Stimulated activated CD8-positive, alpha-beta memory T cell treated with anti-CD3 and anti-CD28 coated beads, Interleukin-12 subunit alpha, Interleukin-12 subunit beta, amount 100 ng/mL, for 24 hours (primary cell): ENCODE results near the gene NACC2.

Experiments used
- DNase-seq: peaks from one replicate; pipeline ENCODE4 v3.0.0-alpha.2; 2020; ENCODE audit errors: extremely low read depth

The NACC2 gene

DNA sequence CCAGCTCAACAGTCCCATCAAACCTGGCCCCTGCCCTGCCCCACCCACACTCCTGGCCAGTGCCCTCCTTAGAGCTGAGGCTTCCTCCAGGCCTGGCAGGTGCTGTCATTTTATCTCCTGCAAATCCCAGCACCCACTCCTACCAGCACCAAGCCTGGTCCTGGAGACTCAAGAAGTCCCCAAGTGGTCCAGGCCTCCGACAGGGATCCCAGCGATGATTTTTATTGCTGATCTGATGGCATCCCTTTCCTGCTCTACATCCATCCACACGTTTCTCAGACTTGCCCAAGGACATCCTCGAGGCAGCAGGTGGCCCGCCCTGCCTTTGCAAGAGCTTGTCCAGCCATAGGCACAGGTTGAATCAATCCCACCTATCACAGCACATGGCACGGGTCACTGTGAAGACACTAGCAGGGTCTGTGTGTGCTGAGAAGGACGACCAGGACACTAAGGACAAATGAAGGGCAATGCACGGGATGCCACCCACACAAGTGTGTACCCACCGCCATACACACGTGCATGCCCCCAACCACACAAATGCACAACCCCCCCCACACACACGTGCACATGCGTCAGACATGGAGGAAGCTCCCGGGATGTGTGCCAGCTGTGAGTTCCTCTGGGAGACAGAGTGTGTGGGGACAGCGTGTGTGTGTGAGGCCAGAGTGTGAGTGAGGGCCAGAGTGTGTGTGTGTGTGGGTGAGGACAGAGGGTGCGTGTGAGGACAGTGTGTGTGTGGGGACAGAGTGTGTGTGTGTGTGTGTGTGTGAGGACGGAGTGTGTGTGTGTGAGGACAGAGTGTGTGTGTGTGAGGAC lies 71.5 kb downstream of the NACC2 start:
- DNase-seq, result no peak

- DNase-seq, result no peak
Measured at GRCh38 chr9:136022731-136023409, 72.2 kb downstream of the NACC2 start.

GRCh38 chr9:136021872-136022681 lies 73.0 kb downstream of the NACC2 start:
- no peak for DNase-seq

- DNase-seq, result no peak
Measured at GRCh38 chr9:136021171-136021871, 73.8 kb downstream of the NACC2 start.

DNA sequence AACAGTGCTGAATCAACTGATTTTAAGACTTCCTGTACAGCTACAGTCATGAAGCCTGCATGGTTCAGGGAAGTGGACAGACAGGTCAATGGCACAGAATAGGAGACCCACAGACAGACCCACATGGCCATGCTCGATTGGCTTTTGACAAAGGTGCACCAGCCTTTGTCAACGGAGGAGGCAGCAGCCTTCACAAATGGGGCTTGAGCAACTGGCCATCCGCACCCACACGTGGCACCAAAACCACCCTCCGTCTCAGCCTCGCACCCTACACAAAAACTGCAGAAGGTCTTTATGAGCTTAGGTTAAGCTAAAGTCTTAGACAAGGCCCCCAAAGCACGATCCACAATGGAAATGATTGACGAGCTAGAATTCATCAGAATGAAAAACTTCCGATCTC lies 74.4 kb downstream of the NACC2 start:
- no peak for DNase-seq

GRCh38 chr9:136020206-136020605 lies 74.9 kb downstream of the NACC2 start:
- no peak for DNase-seq

DNA sequence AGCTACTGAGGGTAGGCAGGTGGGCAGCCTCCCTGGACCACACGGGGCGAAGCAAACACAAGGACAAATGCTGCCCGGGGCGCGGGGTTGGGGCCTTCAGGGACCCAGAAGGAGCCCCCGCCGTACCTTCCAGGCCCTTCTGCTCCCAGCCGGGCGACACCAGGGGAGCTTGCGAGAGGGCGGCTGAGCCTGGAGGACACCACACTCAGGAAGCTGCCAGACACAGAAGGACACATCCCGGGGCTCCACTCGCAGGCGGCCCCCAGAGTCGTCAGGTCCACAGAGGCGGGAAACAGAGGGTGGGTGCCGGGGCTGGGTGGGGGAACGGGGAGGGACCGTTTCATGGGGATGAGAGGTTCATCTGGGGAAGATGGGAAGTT lies 75.4 kb downstream of the NACC2 start:
- no peak for DNase-seq

- DNase-seq, result no peak
Measured at GRCh38 chr9:136019041-136019680, 75.9 kb downstream of the NACC2 start.

GRCh38 chr9:136018257-136019031 lies 76.6 kb downstream of the NACC2 start:
- DNase-seq, result no peak

- no peak for DNase-seq
Measured at GRCh38 chr9:136017289-136018190, 77.5 kb downstream of the NACC2 start.

GRCh38 chr9:136016572-136017288 lies 78.4 kb downstream of the NACC2 start:
- DNase-seq, result no peak

DNA sequence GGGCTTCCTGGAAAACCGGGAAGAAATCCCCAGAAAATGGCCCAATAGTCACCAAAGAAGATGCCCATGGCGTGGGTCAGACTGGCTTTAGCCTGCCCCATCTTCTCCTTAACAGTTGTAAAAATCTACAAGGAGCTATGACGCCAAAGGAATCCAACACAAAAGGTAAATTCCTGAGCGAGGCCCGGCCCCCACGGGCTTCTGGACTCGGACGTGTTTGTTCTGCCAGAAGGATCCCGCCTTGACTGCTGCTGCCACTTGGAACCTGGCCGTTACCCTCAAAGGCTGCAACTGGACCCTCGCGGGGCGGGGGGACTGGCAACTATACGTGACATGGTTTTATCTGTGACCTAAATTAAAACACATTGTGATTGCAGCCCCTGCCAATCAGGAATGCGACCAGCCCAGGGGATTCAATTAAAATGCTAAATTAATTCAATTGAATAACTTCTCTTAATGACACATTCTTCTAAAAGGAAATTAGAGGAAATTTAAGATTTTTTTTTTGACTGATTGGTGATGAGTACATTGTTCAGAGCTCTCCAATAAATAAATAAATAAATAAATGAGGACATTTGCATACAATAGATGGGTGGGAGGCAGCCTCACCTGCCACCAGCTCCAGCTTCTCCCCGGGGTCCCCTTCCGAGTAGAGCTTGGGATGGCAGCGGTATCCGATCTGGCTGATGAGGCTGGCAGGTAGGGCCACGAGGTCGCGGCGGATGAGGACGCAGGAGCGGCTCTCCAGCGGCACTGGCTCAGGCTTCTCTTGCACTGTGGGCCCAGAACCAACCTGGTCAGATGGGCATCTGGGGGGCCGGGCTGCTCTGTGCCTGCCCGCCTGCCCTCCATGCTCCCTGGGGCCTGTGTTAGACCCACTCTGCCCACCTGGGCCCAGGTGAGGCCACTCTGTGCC lies 79.2 kb downstream of the NACC2 start:
- no peak for DNase-seq

GRCh38 chr9:136014924-136015633 lies 80.0 kb downstream of the NACC2 start:
- DNase-seq, result no peak

DNA sequence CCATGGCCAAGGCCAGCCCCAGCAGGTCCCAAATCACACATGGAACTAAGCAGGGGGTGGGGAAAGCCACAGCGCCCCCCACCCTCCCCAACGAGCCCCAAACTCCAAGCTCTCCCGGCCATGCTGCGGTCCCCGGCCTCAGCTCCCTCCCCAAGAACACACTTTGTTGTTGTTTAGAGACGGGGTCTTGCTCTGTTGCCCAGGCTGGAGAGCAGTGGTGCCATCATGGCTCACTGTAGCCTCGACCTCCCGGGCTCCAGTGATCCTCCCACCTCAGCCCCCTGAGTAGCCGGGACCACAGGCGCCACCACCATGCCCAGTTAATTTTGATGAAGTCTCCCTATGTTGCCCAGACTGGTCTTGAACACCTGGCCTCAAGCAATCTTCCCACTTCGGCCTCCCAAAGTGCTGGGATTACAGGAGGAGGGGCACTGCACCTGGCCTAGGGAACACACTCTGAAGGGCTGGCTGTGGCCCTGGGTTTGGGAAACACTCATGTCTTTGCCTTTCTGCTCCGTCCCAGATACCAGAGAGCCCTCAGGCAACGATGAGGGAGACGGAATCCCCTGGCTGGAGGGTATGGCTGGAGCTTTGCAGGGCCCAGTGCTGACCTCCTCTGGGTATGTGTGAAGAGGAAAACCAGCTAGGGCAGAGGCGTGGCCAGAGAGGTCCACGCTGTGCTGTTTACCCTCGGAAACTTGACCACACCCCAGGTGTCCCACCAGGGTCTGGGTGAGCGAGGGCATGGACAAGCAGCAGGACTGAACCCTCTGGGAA lies 80.8 kb downstream of the NACC2 start:
- no peak for DNase-seq

- no peak for DNase-seq
Measured at GRCh38 chr9:136013524-136014034, 81.5 kb downstream of the NACC2 start.

- no peak for DNase-seq
Measured at GRCh38 chr9:136013116-136013515, 82.0 kb downstream of the NACC2 start.
